Measurements from ENCODE around the gene MYO5B.

MYO5B gene

GRCh38 chr18:49972535-49972934 is 222.4 kb downstream of the MYO5B start:
- no peak for DNase-seq

DNA sequence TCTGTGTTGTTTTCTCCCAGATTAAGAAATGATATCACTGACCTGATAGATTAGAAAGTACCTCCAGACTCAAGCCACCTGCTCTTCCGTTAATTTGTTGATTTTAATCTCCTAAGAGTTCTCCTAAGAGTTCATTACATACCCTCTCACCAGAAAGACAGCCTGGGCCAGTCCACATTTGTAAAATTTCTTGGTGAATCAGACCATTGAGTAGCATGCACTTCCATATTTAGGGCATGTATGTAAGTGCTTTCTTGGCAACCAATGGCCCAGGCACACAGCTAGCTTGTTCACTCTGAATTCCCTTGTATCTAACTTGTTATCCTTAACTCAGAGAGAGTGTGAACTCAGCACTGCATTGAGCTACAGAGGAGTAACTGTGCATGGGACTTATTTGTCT is 223.5 kb downstream of the MYO5B start:
- no peak for DNase-seq

DNA sequence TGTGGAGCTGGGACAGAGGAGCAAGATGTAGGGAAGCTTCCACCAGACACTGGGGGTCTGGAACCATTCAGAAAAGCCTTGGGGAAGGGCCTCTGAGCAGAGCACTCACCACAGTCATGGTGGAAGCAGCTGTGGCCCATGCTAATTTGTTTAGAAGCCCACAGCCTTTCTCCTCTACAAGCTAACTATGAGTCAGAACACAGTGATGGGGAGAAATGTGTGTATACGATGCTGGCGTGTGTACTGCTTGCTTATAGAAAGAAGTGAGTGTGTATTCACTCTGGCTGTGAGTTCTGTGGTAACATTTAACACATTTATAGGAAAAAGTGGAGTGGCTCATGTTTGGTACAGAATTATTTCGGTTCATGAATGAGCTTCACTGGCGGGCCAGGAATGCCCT is 224.6 kb downstream of the MYO5B start:
- no peak for DNase-seq

GRCh38 chr18:49968644-49969309 is 226.2 kb downstream of the MYO5B start:
- no peak for DNase-seq

DNA sequence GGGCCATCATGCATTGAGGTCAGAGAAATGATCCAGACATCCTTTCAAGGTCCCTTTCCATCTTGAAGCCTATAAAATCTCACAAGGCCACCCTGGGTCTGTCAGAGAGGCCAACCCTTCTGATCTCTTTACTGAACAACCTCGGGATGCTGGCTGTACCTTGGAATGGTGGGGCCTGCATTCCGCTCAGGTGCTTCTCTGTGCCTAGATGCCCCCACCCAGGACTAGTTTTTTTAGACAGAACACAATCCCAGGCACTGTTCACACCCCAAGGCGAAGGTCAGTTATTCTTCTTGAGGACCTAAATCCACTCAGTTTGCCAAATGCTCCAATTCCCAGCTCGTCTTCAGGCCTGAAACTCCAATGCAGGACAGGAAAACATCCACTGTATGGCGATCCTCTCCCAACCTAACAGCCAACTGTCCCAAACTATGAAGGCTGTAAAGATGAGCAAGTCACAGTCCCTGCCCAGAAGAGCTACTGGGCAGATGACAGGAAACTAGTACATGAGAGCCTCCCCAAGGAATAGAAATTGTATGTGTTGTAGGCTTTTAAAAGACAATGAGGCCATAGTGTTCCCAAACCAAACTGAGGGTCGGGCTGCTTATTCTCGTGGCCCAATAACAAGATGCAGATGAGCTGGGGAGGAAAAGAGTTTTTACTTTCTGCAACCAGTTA is 227.2 kb downstream of the MYO5B start:
- no peak for DNase-seq

GRCh38 chr18:49967171-49967570 is 227.8 kb downstream of the MYO5B start:
- DNase-seq = no peak

GRCh38 chr18:49966090-49966489 is 228.9 kb downstream of the MYO5B start:
- DNase-seq = no peak

DNA sequence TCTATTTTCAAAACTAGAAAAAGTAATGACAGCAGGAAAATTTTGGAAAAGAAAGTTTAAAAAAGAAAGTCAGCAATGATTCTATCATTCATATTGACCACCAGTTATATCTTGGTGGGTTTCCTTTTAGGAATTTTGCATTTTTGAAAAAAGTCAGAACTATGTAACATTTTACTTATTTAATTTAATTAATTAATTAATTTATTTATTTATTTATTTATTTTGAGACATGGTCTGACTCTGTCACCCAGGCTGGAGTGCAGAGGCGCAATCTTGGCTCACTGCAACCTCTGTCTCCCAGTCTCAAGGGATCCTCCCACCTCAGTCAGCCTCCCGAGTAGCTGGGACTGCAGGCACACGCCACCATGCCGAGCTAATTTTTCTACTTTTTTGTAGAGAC is 231.7 kb downstream of the MYO5B start:
- no peak for DNase-seq

DNA sequence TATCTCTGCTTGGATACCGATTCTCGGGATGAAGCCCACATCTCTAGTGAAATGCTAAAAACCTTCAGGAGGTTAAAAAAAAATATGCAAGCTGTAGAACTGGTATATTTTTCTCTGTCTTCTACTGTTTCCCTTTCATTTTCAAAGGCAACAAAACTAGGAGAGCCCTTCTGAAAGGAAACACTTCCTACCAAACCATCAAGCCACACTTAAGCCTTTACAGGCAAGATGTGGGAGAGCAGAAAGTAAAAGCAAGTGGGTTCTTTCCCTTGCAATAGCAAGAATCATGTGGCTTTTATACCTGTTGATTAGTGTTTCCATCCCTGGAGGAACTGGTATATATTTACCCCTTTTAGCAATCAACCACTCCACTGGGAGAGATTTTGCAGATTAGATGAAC is 233.7 kb downstream of the MYO5B start:
- no peak for DNase-seq

GRCh38 chr18:49960376-49960775 is 234.6 kb downstream of the MYO5B start:
- no peak for DNase-seq

- DNase-seq = no peak
Measured at GRCh38 chr18:49959176-49959575, 235.8 kb downstream of the MYO5B start.

DNA sequence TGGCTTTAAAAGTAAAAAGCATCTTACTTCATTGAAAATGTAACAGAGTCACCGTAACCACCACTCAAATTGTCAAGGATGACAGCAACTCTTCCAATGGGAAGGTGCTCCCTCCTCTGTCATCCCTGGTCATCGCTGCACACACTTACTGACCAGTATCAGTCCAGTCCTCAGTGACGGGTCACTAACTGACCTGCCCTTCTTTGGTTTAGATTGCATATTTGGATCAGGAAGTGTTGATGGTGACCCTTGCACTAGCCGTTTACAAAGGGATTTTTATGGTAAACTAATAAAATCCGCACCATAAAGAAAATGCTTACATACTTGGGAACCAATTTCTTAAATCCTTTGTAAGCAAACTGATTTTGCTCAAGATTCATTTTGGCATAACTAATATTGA is 239.7 kb downstream of the MYO5B start:
- DNase-seq = no peak

- no peak for DNase-seq
Measured at GRCh38 chr18:49953391-49953790, 241.6 kb downstream of the MYO5B start.

- DNase-seq = no peak
Measured at GRCh38 chr18:49949951-49950395, 245.0 kb downstream of the MYO5B start.

DNA sequence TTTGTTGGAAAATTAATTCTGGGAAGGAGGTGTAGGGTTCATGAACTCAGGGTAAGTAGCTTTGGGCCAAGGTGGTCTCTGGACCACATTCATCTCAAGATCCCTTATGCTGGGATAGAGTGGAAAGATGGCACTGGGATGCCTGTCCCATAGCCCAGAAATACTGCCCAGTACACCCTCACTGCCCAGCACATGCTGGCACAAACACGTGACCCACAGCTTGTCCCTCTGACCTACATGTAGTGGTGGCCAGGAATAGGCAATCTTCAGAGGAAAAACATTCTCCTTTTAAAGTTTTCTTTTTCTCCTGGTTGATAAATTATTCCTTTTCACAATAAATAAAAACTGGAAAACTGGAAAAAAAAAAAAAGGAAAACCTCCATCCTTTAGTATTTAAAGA is 246.0 kb downstream of the MYO5B start:
- DNase-seq = no peak

GRCh38 chr18:49944663-49945062 is 250.3 kb downstream of the MYO5B start:
- no peak for DNase-seq

GRCh38 chr18:49936821-49937220 is 258.1 kb downstream of the MYO5B start:
- no peak for DNase-seq

GRCh38 chr18:49935215-49935614 is 259.7 kb downstream of the MYO5B start:
- no peak for DNase-seq

DNA sequence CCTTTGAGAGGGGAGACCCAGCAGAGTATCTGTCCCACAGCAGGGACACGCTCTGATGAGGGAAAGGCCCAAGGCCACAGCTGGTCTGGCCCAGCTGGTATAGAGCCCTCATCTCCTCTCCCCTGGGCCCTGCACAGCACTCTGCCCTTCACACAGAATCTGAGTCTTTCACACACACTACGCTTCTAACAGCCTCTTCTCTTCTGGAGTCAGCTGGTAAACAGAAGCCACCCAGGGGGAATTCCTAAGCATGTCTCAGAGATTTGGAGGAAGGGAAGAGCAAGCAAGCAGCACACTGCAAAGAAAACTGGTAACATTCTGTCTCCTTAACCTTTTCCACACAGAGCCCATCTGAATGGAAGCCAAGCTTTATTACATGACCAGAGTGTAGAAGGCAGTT is 260.5 kb downstream of the MYO5B start:
- DNase-seq = no peak

DNA sequence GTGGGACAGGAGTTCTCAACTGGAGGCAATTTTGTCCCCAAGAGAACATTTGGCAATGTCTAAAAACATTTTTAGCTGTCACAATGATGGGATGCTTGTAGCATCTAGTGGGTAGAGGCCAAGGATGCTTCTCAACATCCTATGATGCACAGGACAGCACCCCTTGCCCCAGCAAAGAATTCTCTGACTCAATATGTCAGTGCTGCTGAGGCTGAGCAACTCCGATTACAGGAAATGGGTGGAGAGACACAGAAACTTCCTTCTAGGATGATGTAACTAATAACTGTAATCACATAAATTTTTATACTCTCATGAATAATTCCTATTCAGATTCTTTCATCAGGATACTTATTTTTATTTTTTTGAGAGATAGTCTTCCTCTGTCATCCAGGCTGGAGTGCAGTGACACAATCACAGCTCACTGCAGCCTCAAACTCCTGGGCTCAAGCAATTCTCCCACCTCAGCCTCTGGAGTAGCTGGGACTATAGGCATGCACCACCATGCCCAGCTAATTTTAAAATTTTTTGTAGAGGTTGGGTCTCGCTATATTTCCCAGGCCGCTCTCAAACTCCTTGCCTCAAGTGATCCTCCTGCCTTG is 261.3 kb downstream of the MYO5B start:
- DNase-seq = no peak

GRCh38 chr18:49931760-49932159 is 263.2 kb downstream of the MYO5B start:
- no peak for DNase-seq

DNA sequence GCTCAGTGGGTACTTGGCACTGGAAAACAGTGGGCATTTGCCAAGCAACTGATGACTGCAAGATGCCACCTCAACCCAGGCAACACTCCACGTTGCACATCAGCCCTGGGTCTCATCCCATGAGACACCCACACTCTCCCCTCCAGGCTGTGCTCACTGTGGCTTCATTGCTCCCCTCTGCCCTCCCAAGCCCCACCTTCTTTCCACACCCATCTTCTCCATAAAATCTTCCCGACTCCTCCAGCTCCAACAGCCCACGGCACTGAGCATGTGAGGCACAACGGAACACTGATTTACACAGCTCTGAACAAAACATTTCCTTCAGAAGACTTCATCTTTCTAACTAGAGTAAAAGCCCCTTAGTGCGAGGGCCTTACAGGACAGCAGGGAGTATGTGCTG is 263.8 kb downstream of the MYO5B start:
- DNase-seq = no peak

Data from anterior cingulate cortex (tissue), 58 donors.